Measurements from ENCODE around the gene ZDHHC20.

- TF ChIP-seq CTCF (IDR thresholded peaks at IDR 0.05), result no peak
- TF ChIP-seq POLR2A (IDR thresholded peaks at IDR 0.05), result peak in 1 of 2 donors; percentile 57
- TF ChIP-seq POLR2AphosphoS5 (IDR thresholded peaks at IDR 0.05), result peak in 1 of 3 donors; percentile 26
Measured at GRCh38 chr13:21458813-21459701, at the start of gene ZDHHC20.
